IPS-NIHi7 (cell line): Measurements from ENCODE around the gene RAP1A.
"Not testable (repeated sequence)": the region's sequence is repeated elsewhere in the genome, so short reads cannot be mapped to it uniquely, and the experiment has no call there.

Experiments used
- DNase-seq: peaks from one replicate; pipeline ENCODE4 v3.0.0; 2012; ENCODE audit warnings: mixed read lengths; ENCODE audit errors: extremely low spot score

RAP1A gene

GRCh38 chr1:111629190-111629954 is 9.8 kb downstream of the RAP1A start:
- no peak for DNase-seq

- no peak for DNase-seq
These were observed 11.0 kb downstream of the RAP1A start for GRCh38 chr1:111630567-111630966.

GRCh38 chr1:111631502-111631901 is 11.9 kb downstream of the RAP1A start:
- no peak for DNase-seq

- not testable (repeated sequence) for DNase-seq
These were observed 13.2 kb downstream of the RAP1A start for GRCh38 chr1:111632771-111633170.

- no peak for DNase-seq
These were observed 14.2 kb downstream of the RAP1A start for GRCh38 chr1:111633736-111634247.

GRCh38 chr1:111635324-111636009 is 15.9 kb downstream of the RAP1A start:
- no peak for DNase-seq

GRCh38 chr1:111638320-111638719 is 18.7 kb downstream of the RAP1A start:
- no peak for DNase-seq

GRCh38 chr1:111639602-111640198 is 20.1 kb downstream of the RAP1A start:
- DNase-seq: no peak

- DNase-seq: no peak
These were observed 23.5 kb downstream of the RAP1A start for GRCh38 chr1:111643097-111643496.

GRCh38 chr1:111643696-111644095 is 24.1 kb downstream of the RAP1A start:
- no peak for DNase-seq

GRCh38 chr1:111644506-111644905 is 24.9 kb downstream of the RAP1A start:
- DNase-seq: no peak

GRCh38 chr1:111647736-111648135 is 28.1 kb downstream of the RAP1A start:
- no peak for DNase-seq

- no peak for DNase-seq
These were observed 29.2 kb downstream of the RAP1A start for GRCh38 chr1:111648806-111649205.

GRCh38 chr1:111649227-111649626 is 29.6 kb downstream of the RAP1A start:
- no peak for DNase-seq

GRCh38 chr1:111649648-111650047 is 30.1 kb downstream of the RAP1A start:
- DNase-seq: no peak

- DNase-seq: no peak
These were observed 34.1 kb downstream of the RAP1A start for GRCh38 chr1:111653709-111654108.

- DNase-seq: no peak
These were observed 35.2 kb downstream of the RAP1A start for GRCh38 chr1:111654839-111655238.

GRCh38 chr1:111656086-111657017 is 36.8 kb downstream of the RAP1A start:
- DNase-seq: peak; percentile 43

GRCh38 chr1:111658622-111659021 is 39.0 kb downstream of the RAP1A start:
- DNase-seq: no peak

GRCh38 chr1:111660204-111661150 is 40.9 kb downstream of the RAP1A start:
- no peak for DNase-seq
